NCI-H82 treated with DMSO at 0.1 percent for 48 hours (cell line): ENCODE data around the gene SRPK2.
"Not testable (repeated sequence)": the region's sequence is repeated elsewhere in the genome, so short reads cannot be mapped to it uniquely, and the experiment has no call there.

Experiments
- DNase-seq: peaks from one replicate; lab custom pipeline; 2025; ENCODE audit not compliant: unreplicated experiment; lab: John Stamatoyannopoulos, UW

The SRPK2 gene

DNA sequence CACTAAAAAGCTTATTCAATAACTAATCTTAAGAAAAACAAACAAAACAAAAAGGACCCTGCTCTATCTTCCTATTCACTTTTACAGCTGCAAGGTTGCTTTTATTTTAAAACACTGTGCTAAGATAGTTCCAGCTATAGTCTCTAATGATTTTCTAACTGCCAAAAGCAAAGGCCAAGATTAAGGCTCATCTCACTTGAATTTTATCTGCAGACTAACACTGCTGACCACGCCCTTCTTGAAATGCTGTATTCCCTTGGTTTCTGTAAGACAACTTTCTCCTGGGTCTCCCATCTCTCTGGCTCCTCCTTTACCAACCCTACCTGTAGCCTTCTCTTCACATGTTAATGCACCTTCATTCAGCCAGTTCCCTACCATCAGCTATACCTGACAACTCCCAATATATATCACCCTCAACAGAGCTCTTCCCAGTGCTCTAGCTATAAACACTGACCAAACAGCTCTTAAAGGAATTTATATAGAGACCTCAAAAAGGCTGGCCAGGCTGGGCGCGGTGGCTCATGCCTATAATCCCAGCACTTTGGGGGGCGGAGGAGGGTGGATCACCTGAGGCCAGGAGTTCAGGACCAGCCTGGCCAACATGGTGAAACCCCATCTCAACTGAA is 11.7 kb downstream of the SRPK2 start:
- no peak for DNase-seq

DNA sequence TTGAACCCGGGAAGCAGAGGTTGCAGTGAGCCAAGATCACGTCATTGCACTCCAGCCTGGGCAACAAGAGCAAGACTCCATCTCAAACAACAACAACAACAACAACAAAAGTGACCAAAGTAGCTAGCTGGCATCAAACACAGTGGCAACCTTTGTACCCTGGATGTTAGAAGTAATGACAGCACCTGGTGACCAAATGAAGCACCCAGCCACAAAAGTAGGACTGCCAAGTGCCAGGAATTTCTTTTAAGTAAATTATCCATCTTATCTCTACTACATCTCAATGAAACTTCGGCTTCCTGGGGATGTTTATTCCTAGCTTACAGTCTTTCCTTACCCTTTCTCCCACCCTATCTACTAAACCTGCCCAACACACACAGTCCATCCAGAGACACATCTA is 18.8 kb downstream of the SRPK2 start:
- DNase-seq: no peak

DNA sequence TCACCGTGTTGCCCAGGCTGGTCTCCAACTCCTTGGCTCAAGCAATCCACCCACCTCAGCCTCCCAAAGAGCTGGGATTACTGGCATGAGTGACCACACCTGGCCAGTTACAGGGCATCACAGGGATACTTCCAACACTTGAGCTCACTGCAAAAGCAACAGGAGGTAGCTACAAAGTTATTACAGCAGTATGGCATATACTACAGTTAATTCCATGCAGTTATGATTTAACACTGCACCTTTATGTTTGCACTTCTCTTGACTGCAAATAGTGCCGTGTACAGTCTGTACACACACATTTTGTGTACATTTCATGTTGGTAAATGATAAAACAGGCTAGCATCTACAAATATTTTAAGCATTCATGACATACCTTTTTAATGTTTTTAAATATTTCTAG is 21.3 kb downstream of the SRPK2 start:
- DNase-seq: no peak

DNA sequence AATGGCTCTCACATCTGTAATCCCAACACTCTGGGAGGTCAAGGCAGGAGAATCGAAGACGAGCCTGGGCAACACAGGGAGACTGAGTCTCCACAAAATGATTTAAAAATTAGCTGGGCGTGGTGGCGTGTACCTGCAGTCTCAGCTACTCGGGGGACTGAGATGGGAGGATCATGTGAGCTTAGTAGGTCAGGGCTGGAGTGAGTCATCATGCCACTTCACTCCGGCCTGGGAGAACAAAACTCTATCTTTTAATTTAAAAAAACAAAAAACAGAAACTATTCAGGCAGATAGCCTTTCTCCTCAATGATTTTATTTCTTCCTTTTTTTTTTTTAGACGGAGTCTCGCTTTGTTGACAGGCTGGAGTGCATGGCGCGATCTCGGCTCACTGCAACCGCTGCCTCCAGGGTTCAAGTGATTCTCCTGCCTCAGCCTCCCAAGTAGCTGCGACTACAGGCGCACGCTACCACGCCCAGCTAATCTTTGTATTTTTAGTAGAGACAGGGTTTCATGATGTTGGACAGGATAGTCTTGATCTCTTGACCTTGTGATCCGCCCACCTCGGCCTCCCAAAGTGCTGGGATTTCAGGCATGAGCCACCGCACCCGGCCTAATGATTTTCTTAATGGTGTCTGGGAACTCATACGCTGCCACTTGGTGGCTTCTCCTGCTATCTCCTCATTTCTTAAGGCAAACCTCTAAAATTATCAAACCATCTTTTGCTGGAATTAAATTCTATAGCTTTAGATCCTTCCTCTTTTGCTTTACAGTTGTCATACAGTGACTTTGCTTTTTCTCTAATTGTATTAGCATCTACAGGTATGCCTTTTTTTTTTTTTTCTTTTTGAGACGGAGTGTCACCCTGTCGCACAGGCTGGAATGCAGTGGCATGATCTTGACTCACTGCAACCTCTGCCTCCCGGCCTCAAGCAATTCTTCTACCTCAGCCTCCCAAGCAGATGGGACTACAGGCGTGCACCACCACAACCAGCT is 22.9 kb downstream of the SRPK2 start:
- no peak for DNase-seq

DNA sequence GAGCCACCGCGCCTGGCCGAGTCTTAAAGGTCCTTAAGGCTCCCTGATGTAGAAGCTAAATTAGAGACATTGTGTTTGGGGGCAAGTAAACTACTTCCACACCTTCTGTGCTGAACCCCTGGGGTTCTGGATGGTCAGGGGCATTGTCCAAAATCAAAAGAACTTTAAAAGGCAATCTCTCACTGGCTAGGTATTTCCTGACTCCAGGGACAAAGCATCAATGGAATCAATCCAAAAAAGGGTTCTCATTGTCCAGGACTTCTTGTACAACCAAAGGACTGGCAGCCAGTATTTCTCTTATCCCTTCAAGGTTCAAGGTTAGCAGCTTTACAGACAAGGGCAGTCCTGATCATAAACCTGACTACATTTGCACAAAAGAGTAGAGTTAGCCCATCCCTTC is 24.0 kb downstream of the SRPK2 start:
- DNase-seq: no peak

DNA sequence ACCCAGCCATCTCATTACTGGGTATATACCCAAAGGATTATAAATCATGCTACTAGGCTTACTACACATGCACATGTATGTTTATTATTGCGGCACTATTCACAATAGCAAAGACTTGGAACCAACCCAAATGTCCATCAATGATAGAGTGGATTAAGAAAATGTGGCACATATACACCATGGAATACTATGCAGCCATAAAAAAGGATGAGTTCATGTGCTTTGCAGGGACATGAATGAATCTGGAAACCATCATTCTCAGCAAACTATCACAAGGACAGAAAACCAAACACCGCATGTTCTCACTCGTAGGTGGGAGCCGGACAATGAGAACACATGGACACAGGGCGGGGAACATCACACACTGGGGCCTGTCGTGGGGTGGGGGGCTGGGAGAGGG is 25.1 kb downstream of the SRPK2 start:
- not testable (repeated sequence) for DNase-seq

DNA sequence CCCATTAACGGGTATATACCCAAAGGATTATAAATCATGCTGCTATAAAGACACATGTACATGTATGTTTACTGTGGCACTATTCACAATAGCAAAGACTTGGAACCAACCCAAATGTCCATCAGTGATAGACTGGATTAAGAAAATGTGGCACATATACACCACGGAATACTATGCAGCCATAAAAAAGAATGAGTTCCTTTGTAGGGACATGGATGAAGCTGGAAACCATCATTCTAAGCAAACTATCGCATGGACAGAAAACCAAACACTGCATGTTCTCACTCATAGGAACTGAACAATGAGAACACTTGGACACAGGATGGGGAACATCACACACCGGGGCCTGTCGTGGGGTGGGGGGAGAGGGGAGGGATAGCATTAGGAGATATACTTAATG is 26.0 kb downstream of the SRPK2 start:
- not testable (repeated sequence) for DNase-seq

DNA sequence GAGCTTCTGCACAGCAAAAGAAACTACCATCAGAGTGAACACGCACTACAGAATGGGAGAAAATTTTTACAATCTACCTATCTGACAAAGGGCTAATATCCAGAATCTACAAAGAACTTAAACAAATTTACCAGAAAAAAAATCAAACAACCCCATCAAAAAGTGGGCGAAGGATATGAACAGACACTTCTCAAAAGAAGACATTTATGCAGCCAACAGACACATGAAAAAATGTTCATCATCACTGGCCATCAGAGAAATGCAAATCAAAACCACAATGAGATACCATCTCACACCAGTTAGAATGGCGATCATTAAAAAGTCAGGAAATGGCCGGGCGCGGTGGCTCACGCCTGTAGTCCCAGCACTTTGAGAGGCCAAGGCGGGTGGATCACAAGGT is 26.7 kb downstream of the SRPK2 start:
- not testable (repeated sequence) for DNase-seq

DNA sequence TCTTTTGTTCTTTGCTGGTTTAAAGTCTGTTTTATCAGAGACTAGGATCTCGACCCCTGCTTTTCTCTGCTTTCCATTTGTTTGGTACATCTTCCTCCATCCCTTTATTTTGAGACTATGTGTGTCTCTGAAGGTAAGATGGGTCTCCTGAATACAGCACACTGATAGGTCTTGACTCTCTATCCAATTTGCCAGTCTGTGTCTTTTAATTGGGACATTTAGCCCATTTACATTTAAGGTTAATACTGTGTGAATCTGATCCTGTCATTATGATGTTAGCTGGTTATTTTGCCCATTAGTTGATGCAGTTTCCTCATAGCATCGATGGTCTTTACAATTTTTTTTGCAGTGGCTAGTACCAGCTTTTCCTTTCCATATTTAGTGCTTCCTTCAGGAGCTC is 28.6 kb downstream of the SRPK2 start:
- DNase-seq: not testable (repeated sequence)

DNA sequence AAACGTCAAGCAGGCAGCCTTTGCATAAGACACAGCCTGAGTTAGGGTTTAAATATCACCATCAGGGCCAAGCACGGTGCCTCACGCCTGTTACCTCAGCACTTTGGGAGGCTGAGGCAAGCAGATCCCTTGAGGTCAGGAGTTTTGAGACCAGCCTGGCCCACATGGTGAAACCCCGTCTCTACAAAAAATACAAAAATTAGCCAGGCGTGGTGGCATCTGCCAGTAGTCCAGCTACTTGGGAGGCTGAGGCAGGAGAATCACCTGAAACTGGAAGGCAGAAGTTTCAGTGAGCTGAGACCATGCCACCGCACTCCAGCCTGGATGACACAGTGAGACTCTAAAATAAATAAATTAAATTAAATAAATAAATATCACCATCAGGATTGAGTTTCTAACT is 33.0 kb downstream of the SRPK2 start:
- no peak for DNase-seq

DNA sequence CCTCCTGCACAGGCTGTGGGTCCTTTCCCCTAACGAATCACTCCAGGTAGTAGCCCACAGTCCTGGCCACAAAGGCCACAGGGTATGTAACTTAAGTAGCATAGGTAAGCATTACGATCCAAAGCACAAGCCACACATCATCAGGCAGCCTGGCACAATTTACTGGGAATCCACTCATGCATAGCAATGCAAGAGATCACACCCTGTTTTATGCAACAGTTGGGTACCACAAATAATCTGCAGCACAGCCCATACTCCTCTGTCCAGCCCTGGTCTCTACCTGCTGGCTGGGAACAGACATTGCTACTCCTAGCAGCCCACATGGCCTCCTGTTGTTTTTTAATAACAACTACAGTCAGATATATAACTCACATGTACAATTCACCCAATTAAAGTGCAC is 34.3 kb downstream of the SRPK2 start:
- DNase-seq: no peak

DNA sequence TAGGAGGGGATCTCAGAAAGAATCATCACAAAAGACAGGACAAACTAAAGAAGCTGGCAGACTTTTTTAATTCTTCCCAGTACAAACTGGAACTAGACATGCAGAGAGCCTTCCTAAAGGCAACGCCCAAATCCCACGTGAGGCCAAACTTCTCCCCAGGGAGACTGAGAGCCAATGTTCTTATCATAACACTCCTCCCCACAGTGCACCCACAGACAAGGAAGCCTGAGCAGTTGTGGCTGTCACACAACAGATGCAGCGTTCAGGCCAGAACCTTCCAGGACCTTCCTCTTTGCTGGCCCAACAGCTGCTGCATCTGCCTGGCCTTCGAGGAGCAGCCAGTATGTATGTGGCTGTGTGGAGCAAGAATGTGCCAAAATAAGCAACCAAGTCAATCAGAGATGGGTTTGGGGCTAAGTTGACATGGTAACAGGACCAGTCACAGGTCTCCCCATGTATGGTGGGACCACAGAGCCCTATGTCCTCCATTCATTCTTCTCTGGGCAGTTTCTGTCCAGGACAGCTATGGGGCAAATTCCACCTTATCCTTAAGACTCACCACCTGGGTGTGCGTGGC is 34.9 kb downstream of the SRPK2 start:
- no peak for DNase-seq

DNA sequence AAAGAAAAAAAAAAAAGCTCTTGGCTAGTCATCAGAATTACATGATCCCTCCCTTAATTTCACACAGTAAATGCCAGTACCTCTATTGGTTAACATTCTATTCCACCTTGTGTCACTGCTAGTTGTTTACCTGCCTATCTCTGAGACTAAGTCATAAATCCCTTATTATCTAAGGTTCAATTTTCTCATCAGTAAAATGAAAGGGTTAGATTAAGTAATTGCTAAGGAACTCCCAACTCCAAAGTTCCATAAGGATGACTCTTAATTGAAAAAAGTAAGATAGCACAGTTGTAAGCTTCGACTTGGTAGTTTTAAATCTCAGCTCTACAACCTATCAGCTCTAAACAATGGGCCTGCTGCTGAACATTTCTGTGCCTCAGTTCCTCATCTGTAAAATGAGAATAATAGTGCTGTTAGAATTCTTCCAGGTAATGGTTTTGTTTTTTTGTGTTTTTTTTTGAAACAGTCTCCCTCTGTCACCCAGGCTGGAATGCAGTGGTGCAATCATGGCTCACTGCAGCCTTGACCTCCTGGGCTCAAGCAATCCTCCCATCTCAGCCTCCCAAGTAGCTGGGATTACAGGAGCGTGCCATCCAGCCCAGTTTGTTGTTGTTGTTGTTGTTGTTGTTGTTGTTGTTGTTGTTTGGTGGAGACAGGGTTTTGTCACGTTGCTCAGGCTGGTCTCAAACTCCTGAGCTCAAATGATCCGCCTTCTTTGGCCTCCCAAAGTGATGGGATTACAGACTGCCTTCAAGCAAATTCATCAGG is 35.6 kb downstream of the SRPK2 start:
- DNase-seq: no peak

DNA sequence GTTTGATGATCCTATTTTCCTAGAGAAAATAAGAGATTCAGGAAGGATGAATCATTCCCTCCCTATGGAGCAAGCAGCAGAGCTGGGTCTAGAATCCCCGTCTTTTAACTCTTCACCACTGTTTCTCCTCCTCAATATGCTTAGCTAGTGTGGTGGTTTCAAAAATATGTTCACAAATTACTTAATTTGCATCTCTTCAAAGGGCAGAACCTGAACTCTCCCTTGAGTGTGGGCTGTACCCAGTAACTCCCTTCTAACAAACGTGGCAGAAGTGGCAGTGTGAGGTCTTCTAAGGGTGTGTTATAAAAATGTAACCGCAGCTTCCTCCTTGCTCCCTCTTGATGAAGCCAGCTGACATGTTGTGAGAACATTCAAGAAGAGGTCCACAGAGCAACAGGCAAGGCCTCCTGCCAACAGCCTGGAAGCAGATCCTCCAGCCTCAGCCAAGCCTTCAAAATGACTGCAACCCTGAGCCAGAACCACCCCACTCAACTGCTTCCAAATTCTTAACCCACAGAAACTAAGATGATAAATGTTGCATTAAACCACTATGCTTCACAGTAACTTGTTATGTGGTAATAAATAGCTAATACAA is 36.6 kb downstream of the SRPK2 start:
- DNase-seq: no peak

DNA sequence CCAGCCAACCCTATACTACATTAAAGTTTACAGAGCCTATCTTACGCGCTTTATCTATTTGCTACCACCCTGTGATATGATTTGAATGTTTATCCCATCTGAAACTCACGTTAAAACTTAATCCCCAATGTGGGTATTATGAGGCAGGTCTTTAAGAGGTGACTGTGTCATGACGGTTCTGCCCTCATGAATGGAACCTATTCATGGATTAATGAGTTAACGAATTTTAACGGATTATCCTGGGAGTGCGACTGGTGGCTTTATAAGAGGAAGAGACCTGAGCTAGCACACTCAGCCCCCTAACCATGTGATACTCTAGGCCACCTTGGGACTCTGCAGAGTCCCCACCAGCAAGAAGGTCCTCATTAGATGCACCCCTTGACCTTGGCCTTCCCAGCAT is 37.8 kb downstream of the SRPK2 start:
- peak; percentile 89 for DNase-seq

DNA sequence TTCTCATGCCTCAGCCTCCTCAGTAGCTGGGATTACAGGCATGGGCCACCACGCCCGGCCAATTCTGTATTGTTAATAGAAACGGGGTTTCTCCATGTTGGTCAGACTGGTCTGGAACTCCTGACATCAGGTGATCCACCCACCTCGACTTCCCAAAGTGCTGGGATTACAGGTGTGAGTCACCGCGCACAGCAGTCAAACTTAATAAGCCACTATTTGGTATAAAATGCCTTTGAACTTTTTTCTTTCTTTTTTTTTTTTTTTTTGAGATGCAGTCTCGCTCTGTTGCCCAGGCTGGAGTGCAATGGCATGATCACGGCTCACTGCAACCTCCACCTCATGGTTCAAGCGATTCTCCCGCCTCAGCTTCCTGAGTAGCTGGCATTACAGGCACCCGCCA is 40.5 kb downstream of the SRPK2 start:
- not testable (repeated sequence) for DNase-seq

DNA sequence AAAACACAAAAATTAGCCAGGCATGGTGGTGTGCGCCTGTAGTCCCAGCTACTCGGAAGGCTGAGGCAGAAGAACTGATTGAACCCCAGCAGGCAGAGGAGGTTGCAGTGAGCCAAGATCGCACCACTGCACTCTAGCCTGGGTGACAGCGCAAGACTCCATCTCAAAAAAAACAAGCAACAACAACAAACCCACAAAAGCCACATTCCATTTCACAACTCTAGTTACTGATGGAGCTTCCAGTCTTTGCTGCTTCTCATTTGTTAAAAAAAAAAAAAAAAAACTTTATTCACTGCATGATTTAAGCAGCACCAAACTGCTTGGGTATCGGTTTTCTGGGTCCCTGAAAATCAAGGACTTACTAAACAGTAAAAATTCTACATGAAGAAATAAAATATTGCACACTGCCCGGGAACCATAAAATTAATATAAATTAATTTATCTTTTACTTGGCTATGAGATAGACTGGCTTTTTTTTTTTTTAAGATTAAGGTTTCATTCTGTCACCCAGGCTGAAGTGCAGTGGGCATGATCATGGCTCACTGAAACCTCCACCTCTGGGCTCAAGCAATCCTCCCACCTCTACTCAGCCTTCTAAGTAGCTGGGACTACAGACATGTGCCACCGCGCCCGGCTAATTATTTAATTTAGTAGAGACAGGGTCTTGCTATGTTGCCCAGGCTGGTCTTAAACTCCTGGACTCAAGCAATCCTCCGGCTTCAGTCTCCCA is 42.0 kb downstream of the SRPK2 start:
- no peak for DNase-seq

DNA sequence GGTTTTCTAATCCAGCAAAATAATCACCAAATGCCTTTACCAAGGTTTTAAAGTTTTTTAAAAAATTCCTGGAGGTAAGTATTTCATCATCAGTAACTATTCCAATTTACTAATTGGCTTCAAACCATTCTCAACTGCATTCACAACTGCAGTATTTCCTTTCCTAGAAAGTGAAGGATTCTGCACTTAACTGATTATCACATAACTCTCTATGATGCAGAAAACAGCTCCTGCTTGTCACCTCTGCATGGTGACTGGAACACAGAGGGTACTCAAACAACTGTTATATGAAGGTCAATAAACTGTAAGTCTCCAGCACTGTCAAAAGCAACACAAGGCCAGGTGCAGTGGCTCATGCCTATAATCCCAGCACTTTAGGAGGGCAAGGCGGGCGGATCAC is 42.6 kb downstream of the SRPK2 start:
- DNase-seq: no peak

DNA sequence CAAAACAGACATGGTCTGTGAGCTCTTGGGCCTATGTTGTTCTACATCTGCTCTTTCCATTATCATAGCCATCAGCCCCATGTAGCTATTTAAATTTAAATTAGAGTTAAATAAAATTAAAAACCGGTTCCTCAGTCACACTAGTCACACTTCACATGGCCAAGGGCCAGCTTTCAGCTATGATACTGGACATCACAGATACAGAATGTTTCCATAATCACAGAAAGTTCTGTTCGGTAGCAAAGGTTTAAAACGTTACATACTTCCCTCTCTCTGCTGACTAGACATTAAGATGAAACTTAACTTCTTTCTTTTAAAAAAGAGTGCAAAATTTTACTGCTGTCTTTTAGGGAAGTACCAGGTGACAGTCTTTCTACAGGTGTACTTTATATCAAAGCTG is 43.0 kb downstream of the SRPK2 start:
- no peak for DNase-seq

DNA sequence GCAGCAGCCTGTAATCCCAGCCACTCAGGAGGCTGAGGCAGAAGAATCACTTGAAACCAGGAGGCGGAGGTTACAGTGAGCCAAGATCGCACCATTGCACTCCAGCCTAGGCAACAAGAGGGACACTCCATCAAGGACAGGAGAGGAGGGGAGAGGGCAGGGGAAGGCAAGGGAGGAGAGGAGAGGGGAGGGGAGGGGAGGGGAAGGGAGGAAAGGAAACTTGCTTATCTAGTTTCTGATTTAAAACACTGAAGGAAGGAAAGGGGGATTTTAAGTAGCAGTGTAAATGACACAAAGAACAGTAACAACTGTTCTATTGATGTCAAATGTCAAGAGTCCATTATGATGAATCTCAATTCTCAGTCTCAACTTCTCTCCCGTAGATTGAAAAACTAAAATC is 43.7 kb downstream of the SRPK2 start:
- no peak for DNase-seq
